HEK293 (cell line): ENCODE results near the gene RTBDN.

ENCODE experiments used
- BCL6B ChIP-seq: fragments of 450-650 bp; formaldehyde crosslinking; IDR thresholded peaks from 2 replicates; pipeline ENCODE4 v1.5.1; 2017; ENCODE audit warnings: missing biosample characterization, missing genetic modification characterization
- FEZF1 ChIP-seq: fragments of 450-650 bp; formaldehyde crosslinking; IDR thresholded peaks from 2 replicates; pipeline ENCODE4 v1.5.1; 2016; ENCODE audit warnings: missing biosample characterization, missing genetic modification characterization
- HIC1 ChIP-seq: fragments of 450-650 bp; formaldehyde crosslinking; IDR thresholded peaks from 2 replicates; pipeline ENCODE4 v1.5.1; 2016; ENCODE audit warnings: missing biosample characterization, missing genetic modification characterization
- KLF16 ChIP-seq: fragments of 450-650 bp; formaldehyde crosslinking; IDR thresholded peaks from 2 replicates; pipeline ENCODE4 v1.5.1; 2017; ENCODE audit warnings: missing biosample characterization, missing genetic modification characterization
- SP3 ChIP-seq: fragments of 450-650 bp; formaldehyde crosslinking; IDR thresholded peaks from 2 replicates; pipeline ENCODE4 v1.5.1; 2016; ENCODE audit warnings: missing biosample characterization, missing genetic modification characterization
- ZBTB1 ChIP-seq: fragments of 450-650 bp; formaldehyde crosslinking; IDR thresholded peaks from 2 replicates; pipeline ENCODE4 v1.5.1; 2016; ENCODE audit warnings: missing biosample characterization, missing genetic modification characterization
- ZBTB17 ChIP-seq: fragments of 450-650 bp; formaldehyde crosslinking; IDR thresholded peaks from 2 replicates; pipeline ENCODE4 v1.5.1; 2016; ENCODE audit warnings: missing biosample characterization, missing genetic modification characterization
- ZBTB48 ChIP-seq: fragments of 450-650 bp; formaldehyde crosslinking; IDR thresholded peaks from 2 replicates; pipeline ENCODE4 v1.5.1; 2016; ENCODE audit warnings: missing biosample characterization, missing genetic modification characterization
- ZBTB7A ChIP-seq: fragments of 450-650 bp; formaldehyde crosslinking; IDR thresholded peaks from 2 replicates; pipeline ENCODE4 v1.5.1; 2016; ENCODE audit warnings: low read depth, missing biosample characterization, missing genetic modification characterization
- ZFP37 ChIP-seq: fragments of 450-650 bp; formaldehyde crosslinking; IDR thresholded peaks from 2 replicates; pipeline ENCODE4 v1.5.1; 2016; ENCODE audit warnings: missing biosample characterization, missing genetic modification characterization
- ZNF10 ChIP-seq: fragments of 450-650 bp; formaldehyde crosslinking; IDR thresholded peaks from 2 replicates; pipeline ENCODE4 v1.5.1; 2017; ENCODE audit warnings: missing biosample characterization, missing genetic modification characterization
- ZNF114 ChIP-seq: fragments of 450-650 bp; formaldehyde crosslinking; IDR thresholded peaks from 2 replicates; pipeline ENCODE4 v1.5.0; 2017; ENCODE audit warnings: missing biosample characterization, missing genetic modification characterization
- ZNF16 ChIP-seq: fragments of 450-650 bp; formaldehyde crosslinking; IDR thresholded peaks from 2 replicates; pipeline ENCODE4 v1.5.1; 2016; ENCODE audit warnings: low read depth, missing biosample characterization, missing genetic modification characterization
- ZNF19 ChIP-seq: fragments of 450-650 bp; formaldehyde crosslinking; IDR thresholded peaks from 2 replicates; pipeline ENCODE4; 2016; ENCODE audit warnings: missing biosample characterization, missing genetic modification characterization, low read depth
- ZNF350 ChIP-seq: fragments of 450-650 bp; formaldehyde crosslinking; IDR thresholded peaks from 2 replicates; pipeline ENCODE4 v1.5.0; 2017; ENCODE audit warnings: missing biosample characterization, mild to moderate bottlenecking, missing genetic modification characterization
- ZNF37A ChIP-seq: fragments of 450-650 bp; IDR thresholded peaks from 2 replicates; pipeline ENCODE4 v1.5.1; 2018; ENCODE audit warnings: missing biosample characterization, missing genetic modification characterization
- ZNF423 ChIP-seq: fragments of 450-650 bp; formaldehyde crosslinking; IDR thresholded peaks from 2 replicates; pipeline ENCODE4 v1.5.1; 2016; ENCODE audit warnings: missing biosample characterization, missing genetic modification characterization
- ZNF677 ChIP-seq: fragments of 450-650 bp; IDR thresholded peaks from 2 replicates; pipeline ENCODE4 v1.5.0; 2018; ENCODE audit warnings: missing biosample characterization, mild to moderate bottlenecking, missing genetic modification characterization, moderate library complexity
- ZNF701 ChIP-seq: fragments of 450-650 bp; formaldehyde crosslinking; IDR thresholded peaks from 2 replicates; pipeline ENCODE4 v1.5.1; 2016; ENCODE audit warnings: missing biosample characterization, missing genetic modification characterization
- ZNF777 ChIP-seq: fragments of 450-650 bp; formaldehyde crosslinking; IDR thresholded peaks from 2 replicates; pipeline ENCODE4 v1.5.1; 2017; ENCODE audit warnings: missing biosample characterization, missing genetic modification characterization, borderline replicate concordance
- ZNF791 ChIP-seq: fragments of 450-650 bp; formaldehyde crosslinking; IDR thresholded peaks from 2 replicates; pipeline ENCODE4 v1.5.1; 2016; ENCODE audit warnings: missing biosample characterization, missing genetic modification characterization
- TF ChIP-seq, protein P1 (sequence below): fragments of 450-650 bp; formaldehyde crosslinking; IDR thresholded peaks from 2 replicates; pipeline ENCODE4 v1.5.1; 2016; ENCODE audit warnings: missing biosample characterization, missing genetic modification characterization
- TF ChIP-seq, protein P2 (sequence below): fragments of 450-650 bp; formaldehyde crosslinking; IDR thresholded peaks from 2 replicates; pipeline ENCODE4 v1.5.1; 2016; ENCODE audit warnings: missing biosample characterization, missing genetic modification characterization
- TF ChIP-seq, protein P3 (sequence below): fragments of 450-650 bp; formaldehyde crosslinking; IDR thresholded peaks from 2 replicates; pipeline ENCODE4 v1.5.1; 2016; ENCODE audit warnings: missing biosample characterization, missing genetic modification characterization
- TF ChIP-seq, protein P4 (sequence below): fragments of 450-650 bp; formaldehyde crosslinking; IDR thresholded peaks from 2 replicates; pipeline ENCODE4 v1.5.1; 2017; ENCODE audit warnings: missing biosample characterization, mild to moderate bottlenecking, missing genetic modification characterization, moderate library complexity
- TF ChIP-seq, protein P5 (sequence below): fragments of 450-650 bp; formaldehyde crosslinking; IDR thresholded peaks from 2 replicates; pipeline ENCODE4 v1.5.1; 2016; ENCODE audit warnings: missing biosample characterization, missing genetic modification characterization

The RTBDN gene

GRCh38 chr19:12792051-12792852 is 42.1 kb downstream of the RTBDN start (continued):
- TF ChIP-seq, protein P1, sequence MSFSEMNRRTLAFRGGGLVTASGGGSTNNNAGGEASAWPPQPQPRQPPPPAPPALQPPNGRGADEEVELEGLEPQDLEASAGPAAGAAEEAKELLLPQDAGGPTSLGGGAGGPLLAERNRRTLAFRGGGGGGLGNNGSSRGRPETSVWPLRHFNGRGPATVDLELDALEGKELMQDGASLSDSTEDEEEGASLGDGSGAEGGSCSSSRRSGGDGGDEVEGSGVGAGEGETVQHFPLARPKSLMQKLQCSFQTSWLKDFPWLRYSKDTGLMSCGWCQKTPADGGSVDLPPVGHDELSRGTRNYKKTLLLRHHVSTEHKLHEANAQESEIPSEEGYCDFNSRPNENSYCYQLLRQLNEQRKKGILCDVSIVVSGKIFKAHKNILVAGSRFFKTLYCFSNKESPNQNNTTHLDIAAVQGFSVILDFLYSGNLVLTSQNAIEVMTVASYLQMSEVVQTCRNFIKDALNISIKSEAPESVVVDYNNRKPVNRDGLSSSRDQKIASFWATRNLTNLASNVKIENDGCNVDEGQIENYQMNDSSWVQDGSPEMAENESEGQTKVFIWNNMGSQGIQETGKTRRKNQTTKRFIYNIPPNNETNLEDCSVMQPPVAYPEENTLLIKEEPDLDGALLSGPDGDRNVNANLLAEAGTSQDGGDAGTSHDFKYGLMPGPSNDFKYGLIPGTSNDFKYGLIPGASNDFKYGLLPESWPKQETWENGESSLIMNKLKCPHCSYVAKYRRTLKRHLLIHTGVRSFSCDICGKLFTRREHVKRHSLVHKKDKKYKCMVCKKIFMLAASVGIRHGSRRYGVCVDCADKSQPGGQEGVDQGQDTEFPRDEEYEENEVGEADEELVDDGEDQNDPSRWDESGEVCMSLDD (tag by site-specific recombination), result peak; percentile 42
- TF ChIP-seq ZNF10 (tag by site-specific recombination) (peak; percentile 90), KLF16 (tag by site-specific recombination) (0 out of 2 replicates have a peak, but pooled peaks have one; percentile 3), ZNF791 (tag by site-specific recombination) (no peak), BCL6B (no peak), ZNF114 (tag by site-specific recombination) (no peak), SP3 (tag by site-specific recombination) (no peak), ZBTB48 (0 out of 2 replicates have a peak, but pooled peaks have one; percentile 21), ZNF37A (tag by site-specific recombination) (no peak), ZBTB17 (tag by site-specific recombination) (peak; percentile 78), HIC1 (tag by site-specific recombination) (no peak), ZNF423 (tag by site-specific recombination) (peak; percentile 70; the same call in 1 of the 2 replicates), ZNF16 (tag by site-specific recombination) (no peak), ZNF350 (tag by site-specific recombination) (no peak), FEZF1 (no peak), ZNF19 (no peak), ZBTB7A (peak; percentile 68), ZNF777 (tag by site-specific recombination) (0 out of 2 replicates have a peak, but pooled peaks have one; percentile 67), ZBTB1 (tag by site-specific recombination) (peak; percentile 25; the same call in 1 of the 2 replicates), ZNF677 (tag by site-specific recombination) (no peak), ZFP37 (tag by site-specific recombination) (0 out of 2 replicates have a peak, but pooled peaks have one; percentile 51), ZNF701 (no peak)
- TF ChIP-seq, protein P2, sequence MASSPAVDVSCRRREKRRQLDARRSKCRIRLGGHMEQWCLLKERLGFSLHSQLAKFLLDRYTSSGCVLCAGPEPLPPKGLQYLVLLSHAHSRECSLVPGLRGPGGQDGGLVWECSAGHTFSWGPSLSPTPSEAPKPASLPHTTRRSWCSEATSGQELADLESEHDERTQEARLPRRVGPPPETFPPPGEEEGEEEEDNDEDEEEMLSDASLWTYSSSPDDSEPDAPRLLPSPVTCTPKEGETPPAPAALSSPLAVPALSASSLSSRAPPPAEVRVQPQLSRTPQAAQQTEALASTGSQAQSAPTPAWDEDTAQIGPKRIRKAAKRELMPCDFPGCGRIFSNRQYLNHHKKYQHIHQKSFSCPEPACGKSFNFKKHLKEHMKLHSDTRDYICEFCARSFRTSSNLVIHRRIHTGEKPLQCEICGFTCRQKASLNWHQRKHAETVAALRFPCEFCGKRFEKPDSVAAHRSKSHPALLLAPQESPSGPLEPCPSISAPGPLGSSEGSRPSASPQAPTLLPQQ (tag by site-specific recombination), result peak; percentile 63
- TF ChIP-seq, protein P3, sequence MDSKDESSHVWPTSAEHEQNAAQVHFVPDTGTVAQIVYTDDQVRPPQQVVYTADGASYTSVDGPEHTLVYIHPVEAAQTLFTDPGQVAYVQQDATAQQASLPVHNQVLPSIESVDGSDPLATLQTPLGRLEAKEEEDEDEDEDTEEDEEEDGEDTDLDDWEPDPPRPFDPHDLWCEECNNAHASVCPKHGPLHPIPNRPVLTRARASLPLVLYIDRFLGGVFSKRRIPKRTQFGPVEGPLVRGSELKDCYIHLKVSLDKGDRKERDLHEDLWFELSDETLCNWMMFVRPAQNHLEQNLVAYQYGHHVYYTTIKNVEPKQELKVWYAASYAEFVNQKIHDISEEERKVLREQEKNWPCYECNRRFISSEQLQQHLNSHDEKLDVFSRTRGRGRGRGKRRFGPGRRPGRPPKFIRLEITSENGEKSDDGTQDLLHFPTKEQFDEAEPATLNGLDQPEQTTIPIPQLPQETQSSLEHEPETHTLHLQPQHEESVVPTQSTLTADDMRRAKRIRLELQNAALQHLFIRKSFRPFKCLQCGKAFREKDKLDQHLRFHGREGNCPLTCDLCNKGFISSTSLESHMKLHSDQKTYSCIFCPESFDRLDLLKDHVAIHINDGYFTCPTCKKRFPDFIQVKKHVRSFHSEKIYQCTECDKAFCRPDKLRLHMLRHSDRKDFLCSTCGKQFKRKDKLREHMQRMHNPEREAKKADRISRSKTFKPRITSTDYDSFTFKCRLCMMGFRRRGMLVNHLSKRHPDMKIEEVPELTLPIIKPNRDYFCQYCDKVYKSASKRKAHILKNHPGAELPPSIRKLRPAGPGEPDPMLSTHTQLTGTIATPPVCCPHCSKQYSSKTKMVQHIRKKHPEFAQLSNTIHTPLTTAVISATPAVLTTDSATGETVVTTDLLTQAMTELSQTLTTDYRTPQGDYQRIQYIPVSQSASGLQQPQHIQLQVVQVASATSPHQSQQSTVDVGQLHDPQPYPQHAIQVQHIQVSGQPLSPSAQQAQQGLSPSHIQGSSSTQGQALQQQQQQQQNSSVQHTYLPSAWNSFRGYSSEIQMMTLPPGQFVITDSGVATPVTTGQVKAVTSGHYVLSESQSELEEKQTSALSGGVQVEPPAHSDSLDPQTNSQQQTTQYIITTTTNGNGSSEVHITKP (tag by site-specific recombination), result no peak
- TF ChIP-seq, protein P4, sequence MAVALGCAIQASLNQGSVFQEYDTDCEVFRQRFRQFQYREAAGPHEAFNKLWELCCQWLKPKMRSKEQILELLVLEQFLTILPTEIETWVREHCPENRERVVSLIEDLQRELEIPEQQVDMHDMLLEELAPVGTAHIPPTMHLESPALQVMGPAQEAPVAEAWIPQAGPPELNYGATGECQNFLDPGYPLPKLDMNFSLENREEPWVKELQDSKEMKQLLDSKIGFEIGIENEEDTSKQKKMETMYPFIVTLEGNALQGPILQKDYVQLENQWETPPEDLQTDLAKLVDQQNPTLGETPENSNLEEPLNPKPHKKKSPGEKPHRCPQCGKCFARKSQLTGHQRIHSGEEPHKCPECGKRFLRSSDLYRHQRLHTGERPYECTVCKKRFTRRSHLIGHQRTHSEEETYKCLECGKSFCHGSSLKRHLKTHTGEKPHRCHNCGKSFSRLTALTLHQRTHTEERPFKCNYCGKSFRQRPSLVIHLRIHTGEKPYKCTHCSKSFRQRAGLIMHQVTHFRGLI (tag by site-specific recombination), result no peak
- TF ChIP-seq, protein P5, sequence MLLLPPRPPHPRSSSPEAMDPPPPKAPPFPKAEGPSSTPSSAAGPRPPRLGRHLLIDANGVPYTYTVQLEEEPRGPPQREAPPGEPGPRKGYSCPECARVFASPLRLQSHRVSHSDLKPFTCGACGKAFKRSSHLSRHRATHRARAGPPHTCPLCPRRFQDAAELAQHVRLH (tag by site-specific recombination), result 0 out of 2 replicates have a peak, but pooled peaks have one; percentile 8
